GM10847 (cell line): ENCODE measurements around the gene OR6Y1.

Experiments
- POLR2A ChIP-seq: IDR thresholded peaks from 2 replicates; pipeline ENCODE4 v1.6.1; 2011; ENCODE audit not compliant: insufficient read length; ENCODE audit errors: extremely low read depth

The OR6Y1 gene

GRCh38 chr1:158520955-158521665 is 33.1 kb downstream of the OR6Y1 start:
- no peak for TF ChIP-seq POLR2A

- TF ChIP-seq POLR2A: no peak
Measured at GRCh38 chr1:158520021-158520420, 34.2 kb downstream of the OR6Y1 start.

GRCh38 chr1:158516966-158517365 is 37.2 kb downstream of the OR6Y1 start:
- TF ChIP-seq POLR2A: no peak

- TF ChIP-seq POLR2A: no peak
Measured at GRCh38 chr1:158509471-158510156, 44.6 kb downstream of the OR6Y1 start.

GRCh38 chr1:158507511-158507910 is 46.7 kb downstream of the OR6Y1 start:
- no peak for TF ChIP-seq POLR2A

- TF ChIP-seq POLR2A: no peak
Measured at GRCh38 chr1:158506369-158506987, 47.7 kb downstream of the OR6Y1 start.

GRCh38 chr1:158496374-158496773 is 57.8 kb downstream of the OR6Y1 start:
- TF ChIP-seq POLR2A: no peak

GRCh38 chr1:158494796-158495195 is 59.4 kb downstream of the OR6Y1 start:
- no peak for TF ChIP-seq POLR2A
